Measurements from ENCODE around the gene ARSI.
A peak's percentile ranks its signal among the peaks of the same experiment; 100 is the strongest.

The ARSI gene

DNA sequence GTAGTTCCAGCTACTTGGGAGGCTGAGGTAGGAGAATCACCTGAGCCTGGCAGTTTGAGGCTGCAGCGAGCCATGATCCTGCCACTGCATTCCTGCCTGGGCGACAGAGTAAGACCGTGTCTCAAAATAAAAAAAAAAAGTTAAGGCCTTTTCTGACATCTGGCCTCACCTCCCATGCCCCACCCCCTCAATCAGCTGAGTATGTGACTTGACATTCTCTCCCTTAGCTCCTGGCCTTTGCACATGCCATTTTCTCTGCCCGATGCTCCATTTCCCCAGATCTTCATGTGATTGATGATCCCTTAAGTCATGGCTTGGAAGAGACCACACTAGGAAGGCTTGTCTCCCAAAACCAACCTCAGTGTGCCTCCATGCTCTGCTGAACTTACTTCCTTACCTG, 37.1 kb upstream of the ARSI start:
- no peak for TF ChIP-seq JUND (IDR thresholded peaks at IDR 0.05; ENCODE audit: low read depth)
- in situ Hi-C loops (cut with HindIII; ENCODE audit: low pct_unique_long_range_greater_than_20kb, low sequenced_read_pairs) = no loop called here
- DNase-seq (ENCODE audit: low read depth in 1 of 2, low spot score in 1 of 2) = no peak

GRCh38 chr5:150339165-150339564, 36.5 kb upstream of the ARSI start:
- in situ Hi-C loops (cut with HindIII; ENCODE audit: low pct_unique_long_range_greater_than_20kb, low sequenced_read_pairs) = no loop called here
- TF ChIP-seq JUND (IDR thresholded peaks at IDR 0.05; ENCODE audit: low read depth) = no peak
- no peak for DNase-seq (ENCODE audit: low read depth in 1 of 2, low spot score in 1 of 2)

GRCh38 chr5:150338546-150338945, 35.8 kb upstream of the ARSI start:
- in situ Hi-C loops (cut with HindIII; ENCODE audit: low pct_unique_long_range_greater_than_20kb, low sequenced_read_pairs) = no loop called here
- DNase-seq (ENCODE audit: low read depth in 1 of 2, low spot score in 1 of 2) = no peak
- no peak for TF ChIP-seq JUND (IDR thresholded peaks at IDR 0.05; ENCODE audit: low read depth)

DNA sequence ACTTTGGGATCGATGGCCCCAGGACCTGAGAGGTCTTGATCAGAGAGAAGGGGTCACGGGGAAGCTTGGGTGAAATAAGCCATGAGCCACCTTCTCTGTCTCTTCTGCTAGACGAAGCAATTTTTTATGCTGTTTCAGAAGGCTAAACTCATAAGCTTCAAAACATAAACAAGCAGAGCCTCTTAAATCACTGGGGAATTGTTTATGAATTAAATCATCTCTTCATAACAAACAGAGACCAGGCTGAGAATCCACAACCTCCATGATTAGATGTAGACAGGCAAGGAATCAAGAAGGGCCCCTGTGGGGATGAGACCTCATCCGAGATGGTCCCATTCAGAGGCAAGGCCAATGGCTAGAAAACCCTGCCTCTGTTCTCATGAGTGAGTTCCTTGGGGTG, 33.1 kb upstream of the ARSI start:
- no peak for DNase-seq (ENCODE audit: low read depth in 1 of 2, low spot score in 1 of 2)
- in situ Hi-C loops (cut with HindIII; ENCODE audit: low pct_unique_long_range_greater_than_20kb, low sequenced_read_pairs) = no loop called here
- no peak for TF ChIP-seq JUND (IDR thresholded peaks at IDR 0.05; ENCODE audit: low read depth)

- TF ChIP-seq JUND (IDR thresholded peaks at IDR 0.05; ENCODE audit: low read depth) = no peak
- in situ Hi-C loops (cut with HindIII; ENCODE audit: low pct_unique_long_range_greater_than_20kb, low sequenced_read_pairs) = no loop called here
- DNase-seq (ENCODE audit: low read depth in 1 of 2, low spot score in 1 of 2) = no peak
Measured at GRCh38 chr5:150333400-150333799, 30.7 kb upstream of the ARSI start.

DNA sequence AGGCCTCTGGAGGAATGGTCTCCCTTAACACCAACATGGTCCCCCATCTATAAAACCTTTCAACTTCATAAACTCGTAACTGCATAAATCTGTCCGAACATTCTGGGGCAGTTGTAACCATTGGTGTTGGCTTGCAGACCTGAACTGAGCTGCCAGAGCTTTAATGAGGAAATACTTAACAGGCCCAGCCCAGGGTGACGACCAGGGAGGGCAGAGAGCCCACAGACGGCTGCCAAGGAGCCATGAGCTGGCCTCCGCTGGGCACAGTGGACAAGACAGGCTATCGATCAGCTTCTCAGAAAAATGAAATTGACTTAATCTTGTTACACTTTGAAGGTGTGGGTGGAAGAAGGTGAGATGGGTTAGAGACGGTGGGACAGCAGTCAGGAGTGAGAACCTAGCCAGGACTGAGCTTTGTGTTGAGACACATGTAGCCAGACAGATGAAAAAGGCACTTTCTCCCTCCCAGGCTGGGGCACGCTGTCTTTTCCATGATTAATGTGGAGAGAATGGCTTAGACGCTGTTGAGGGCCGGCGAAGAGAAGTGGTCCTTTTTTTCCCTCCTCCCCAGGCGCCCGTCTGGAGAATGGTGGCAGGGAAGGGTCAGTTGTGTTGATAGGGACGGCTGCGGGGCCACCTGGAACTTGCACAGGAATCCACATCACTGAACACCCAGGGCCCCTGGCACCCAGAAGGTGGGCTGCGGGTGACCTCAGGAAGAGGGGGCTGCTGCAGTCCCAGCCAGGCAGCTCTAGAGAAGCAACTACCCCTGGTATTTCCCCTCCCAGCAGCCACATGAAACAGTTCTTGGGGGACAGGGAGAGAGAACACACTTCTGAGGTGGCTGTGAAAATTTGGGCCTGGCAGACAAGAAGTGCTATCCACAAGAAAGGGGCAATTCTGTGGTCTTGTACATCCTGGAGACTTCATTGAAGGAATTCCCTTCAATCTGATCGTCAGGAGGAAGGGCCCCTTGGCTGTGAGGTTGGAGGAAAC, 27.5 kb upstream of the ARSI start:
- no peak for DNase-seq (ENCODE audit: low read depth in 1 of 2, low spot score in 1 of 2)
- no peak for TF ChIP-seq JUND (IDR thresholded peaks at IDR 0.05; ENCODE audit: low read depth)
- in situ Hi-C loops (cut with HindIII; ENCODE audit: low pct_unique_long_range_greater_than_20kb, low sequenced_read_pairs) = no loop called here

DNA sequence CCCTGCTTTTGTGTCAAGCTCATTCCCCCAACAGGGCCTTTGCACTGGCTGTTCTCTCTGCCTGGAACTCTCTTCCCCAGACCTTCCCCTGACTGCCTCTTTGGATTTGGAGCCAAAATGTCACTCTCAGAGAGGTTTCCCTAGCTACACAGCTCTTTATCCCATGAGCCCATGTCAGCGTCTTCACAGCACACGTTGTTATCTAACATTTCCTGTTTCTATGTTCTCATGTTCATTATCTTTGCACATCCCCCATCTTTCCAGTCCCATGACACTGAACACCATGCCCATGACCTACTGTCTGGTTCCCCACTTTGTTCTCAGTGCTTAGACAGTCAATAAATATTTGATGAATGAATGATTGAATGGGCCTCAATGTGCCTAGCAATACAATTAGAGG, 26.3 kb upstream of the ARSI start:
- in situ Hi-C loops (cut with HindIII; ENCODE audit: low pct_unique_long_range_greater_than_20kb, low sequenced_read_pairs) = no loop called here
- no peak for DNase-seq (ENCODE audit: low read depth in 1 of 2, low spot score in 1 of 2)
- TF ChIP-seq JUND (IDR thresholded peaks at IDR 0.05; ENCODE audit: low read depth) = no peak

DNA sequence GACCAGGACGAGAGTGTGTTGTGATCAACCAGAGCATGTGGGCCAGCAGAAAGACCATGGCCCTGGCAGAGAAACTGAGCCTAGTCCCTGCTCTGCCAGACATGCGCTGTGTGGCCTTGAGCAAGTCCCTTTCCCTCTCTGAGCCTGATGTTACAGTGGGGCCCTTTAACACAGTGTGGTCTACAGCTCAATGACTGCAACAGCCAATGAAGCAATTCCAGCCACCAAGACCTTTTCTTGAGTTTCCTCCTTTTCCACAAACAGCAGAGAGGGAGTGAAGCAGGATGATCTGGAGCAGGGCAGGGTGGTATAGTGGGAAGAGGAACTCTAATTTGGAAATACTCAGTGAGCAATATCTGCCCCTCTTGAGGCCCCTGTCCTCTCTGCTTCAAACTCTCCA, 25.8 kb upstream of the ARSI start:
- no peak for TF ChIP-seq JUND (IDR thresholded peaks at IDR 0.05; ENCODE audit: low read depth)
- in situ Hi-C loops (cut with HindIII; ENCODE audit: low pct_unique_long_range_greater_than_20kb, low sequenced_read_pairs) = no loop called here
- no peak for DNase-seq (ENCODE audit: low read depth in 1 of 2, low spot score in 1 of 2)

- in situ Hi-C loops (cut with HindIII; ENCODE audit: low pct_unique_long_range_greater_than_20kb, low sequenced_read_pairs) = no loop called here
- TF ChIP-seq JUND (IDR thresholded peaks at IDR 0.05; ENCODE audit: low read depth) = no peak
- no peak for DNase-seq (ENCODE audit: low read depth in 1 of 2, low spot score in 1 of 2)
Measured at GRCh38 chr5:150327139-150327538, 24.4 kb upstream of the ARSI start.

- DNase-seq (ENCODE audit: low read depth in 1 of 2, low spot score in 1 of 2) = no peak
- in situ Hi-C loops (cut with HindIII; ENCODE audit: low pct_unique_long_range_greater_than_20kb, low sequenced_read_pairs) = no loop called here
- no peak for TF ChIP-seq JUND (IDR thresholded peaks at IDR 0.05; ENCODE audit: low read depth)
Measured at GRCh38 chr5:150326707-150327106, 24.0 kb upstream of the ARSI start.

- DNase-seq (ENCODE audit: low read depth in 1 of 2, low spot score in 1 of 2) = no peak
- TF ChIP-seq JUND (IDR thresholded peaks at IDR 0.05; ENCODE audit: low read depth) = no peak
- in situ Hi-C loops (cut with HindIII; ENCODE audit: low pct_unique_long_range_greater_than_20kb, low sequenced_read_pairs) = no loop called here
Measured at GRCh38 chr5:150325426-150325825, 22.7 kb upstream of the ARSI start.

GRCh38 chr5:150323819-150324218, 21.1 kb upstream of the ARSI start:
- TF ChIP-seq JUND (IDR thresholded peaks at IDR 0.05; ENCODE audit: low read depth) = no peak
- in situ Hi-C loops (cut with HindIII; ENCODE audit: low pct_unique_long_range_greater_than_20kb, low sequenced_read_pairs) = no loop called here
- no peak for DNase-seq (ENCODE audit: low read depth in 1 of 2, low spot score in 1 of 2)

GRCh38 chr5:150323092-150323491, 20.4 kb upstream of the ARSI start:
- in situ Hi-C loops (cut with HindIII; ENCODE audit: low pct_unique_long_range_greater_than_20kb, low sequenced_read_pairs) = no loop called here
- no peak for TF ChIP-seq JUND (IDR thresholded peaks at IDR 0.05; ENCODE audit: low read depth)
- DNase-seq (ENCODE audit: low read depth in 1 of 2, low spot score in 1 of 2) = no peak

DNA sequence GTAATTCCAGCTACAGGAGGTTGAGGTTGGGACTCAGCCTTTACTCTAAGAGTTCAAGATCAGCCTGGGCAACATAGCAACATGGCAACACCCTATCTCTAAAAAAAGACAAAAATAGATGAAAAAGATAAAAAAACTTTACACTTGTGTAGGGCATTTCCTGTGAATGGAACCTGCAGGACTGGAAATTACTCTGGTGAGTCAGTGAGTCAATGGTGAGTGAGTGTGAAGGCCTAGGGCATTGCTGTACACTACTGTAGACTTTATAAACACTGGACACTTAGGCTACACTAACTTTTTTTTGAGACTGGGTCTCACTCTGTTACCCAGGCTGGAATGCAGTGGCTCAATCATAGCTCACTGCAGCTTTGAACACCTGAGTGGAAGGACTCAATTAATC, 19.5 kb upstream of the ARSI start:
- in situ Hi-C loops (cut with HindIII; ENCODE audit: low pct_unique_long_range_greater_than_20kb, low sequenced_read_pairs) = no loop called here
- DNase-seq (ENCODE audit: low read depth in 1 of 2, low spot score in 1 of 2) = peak in 1 of 2 experiments; percentile 60
- TF ChIP-seq JUND (IDR thresholded peaks at IDR 0.05; ENCODE audit: low read depth) = no peak
